OCI-LY7 (cell line): Measurements from ENCODE around the gene THEMIS.

Source experiments
- CTCF ChIP-seq: fragments of 200-600 bp; sonication (generic); conservative IDR thresholded peaks from 2 replicates; pipeline ENCODE4 v1.5.1; 2014; ENCODE audit warnings: mild to moderate bottlenecking, antibody characterized with exemption, low read length, moderate library complexity, mixed read lengths
- EZH2phosphoT487 ChIP-seq: fragments of 200-600 bp; sonication (generic); IDR thresholded peaks from 2 replicates; pipeline ENCODE4 v1.6.1; 2018; ENCODE audit warnings: low read depth, borderline replicate concordance, mild to moderate bottlenecking, mixed run types, antibody characterized with exemption, low read length, moderate library complexity, mixed read lengths

- no peak for TF ChIP-seq CTCF
- no peak for TF ChIP-seq EZH2phosphoT487
Observed at GRCh38 chr6:127941228-127941627, 40.4 kb upstream of the THEMIS start.
